ENCODE results near the gene NOTCH2. TPM values are rescaled to one million over a fixed set of nuclear protein-coding genes. Genes with fewer than 3 reads are reported as not detected.

NOTCH2 gene
- total RNA-seq, 1 donor from 2014 or later: 142 TPM

DNA sequence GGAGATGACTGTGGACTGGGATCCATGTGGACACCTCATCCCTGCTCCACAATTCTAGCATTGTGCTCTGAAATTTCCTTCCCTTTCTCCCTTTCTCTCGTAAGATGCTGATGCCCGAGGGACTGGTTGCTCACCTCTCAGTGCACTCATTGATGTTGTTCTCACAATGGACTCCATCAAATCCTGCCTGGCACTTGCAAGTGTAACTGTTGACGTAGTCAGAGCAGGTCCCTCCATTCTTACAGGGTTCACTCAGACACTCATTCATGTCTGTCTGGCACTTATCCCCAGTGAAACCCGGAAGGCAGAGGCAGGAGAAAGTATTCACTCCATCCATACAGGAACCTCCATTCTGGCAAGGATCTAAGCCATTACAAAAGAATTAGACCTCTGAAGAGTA is 128.1 kb downstream of the NOTCH2 start:
- Mint-ChIP-seq H3K4me1 (ENCODE audit: unreplicated experiment) (no peaks in the 10 kb centered on the region), H3K9me3 (no peaks in the 10 kb centered on the region), H3K4me3 (no peak overlapping the region), H3K27ac (no peak overlapping the region), H3K36me3 (peaks cover 42% of the 10 kb centered on the region), H3K27me3 (no peaks in the 10 kb centered on the region)
- no peak for TF ChIP-seq CTCF (conservative IDR thresholded peaks at IDR 0.05)
- no peak for DNase-seq (ENCODE audit: extremely low spot score, unreplicated experiment)

DNA sequence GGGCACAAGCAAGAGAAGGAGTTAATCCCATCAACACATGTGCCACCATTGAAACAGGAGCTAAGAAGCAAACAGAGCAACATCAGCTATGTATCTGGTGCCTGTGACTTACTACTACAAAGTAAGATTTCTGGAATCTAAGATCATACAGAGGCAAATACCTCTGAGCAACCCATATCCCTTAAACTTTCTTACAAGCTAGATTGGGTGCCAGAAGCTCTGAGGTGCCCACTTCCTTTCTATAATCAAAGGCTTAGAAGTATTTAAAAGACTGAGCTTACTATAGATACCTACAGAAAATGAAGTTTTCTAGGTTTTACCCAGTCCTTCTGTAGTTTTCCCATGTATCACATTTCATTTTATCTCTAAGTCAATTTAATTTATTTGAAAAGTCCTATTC is 128.8 kb downstream of the NOTCH2 start:
- no peak overlapping the region for H3K4me3 Mint-ChIP-seq
- H3K9me3 Mint-ChIP-seq: no peaks in the 10 kb centered on the region
- no peaks in the 10 kb centered on the region for H3K4me1 Mint-ChIP-seq (ENCODE audit: unreplicated experiment)
- H3K27me3 Mint-ChIP-seq: no peaks in the 10 kb centered on the region
- no peak for DNase-seq (ENCODE audit: extremely low spot score, unreplicated experiment)
- H3K27ac Mint-ChIP-seq: no peak overlapping the region
- TF ChIP-seq CTCF (conservative IDR thresholded peaks at IDR 0.05): no peak
- H3K36me3 Mint-ChIP-seq: peaks cover 47% of the 10 kb centered on the region

GRCh38 chr1:119937198-119937597 is 132.3 kb downstream of the NOTCH2 start:
- Mint-ChIP-seq H3K4me1 (ENCODE audit: unreplicated experiment) (no peaks in the 10 kb centered on the region), H3K27ac (no peak overlapping the region), H3K9me3 (peaks cover 16% of the 10 kb centered on the region), H3K27me3 (no peaks in the 10 kb centered on the region), H3K36me3 (peaks cover 66% of the 10 kb centered on the region), H3K4me3 (no peak overlapping the region)
- no peak for TF ChIP-seq CTCF (conservative IDR thresholded peaks at IDR 0.05)
- no peak for DNase-seq (ENCODE audit: extremely low spot score, unreplicated experiment)

DNA sequence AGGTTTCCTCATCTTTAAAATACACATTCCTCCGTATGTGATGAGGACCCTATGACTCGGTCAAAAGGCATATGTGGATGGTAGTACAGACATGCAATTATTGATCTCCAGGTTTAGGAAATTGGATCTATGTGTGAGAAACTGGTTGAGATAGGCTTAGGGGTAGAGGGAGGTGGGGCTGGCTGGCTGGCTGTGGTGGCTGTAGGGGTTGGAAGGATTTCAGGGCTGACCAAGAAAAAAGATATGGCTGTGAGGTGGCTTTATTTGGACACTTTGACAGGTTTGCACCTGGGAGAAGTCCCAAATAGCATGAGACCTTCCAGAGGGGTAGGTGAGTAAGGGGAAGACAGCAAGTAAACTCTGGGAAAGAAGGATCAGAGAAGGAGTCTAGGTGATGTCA is 133.5 kb downstream of the NOTCH2 start:
- Mint-ChIP-seq H3K27ac (no peak overlapping the region), H3K27me3 (no peaks in the 10 kb centered on the region), H3K36me3 (peaks cover 57% of the 10 kb centered on the region), H3K4me1 (ENCODE audit: unreplicated experiment) (no peaks in the 10 kb centered on the region), H3K9me3 (peaks cover 16% of the 10 kb centered on the region), H3K4me3 (no peak overlapping the region)
- no peak for DNase-seq (ENCODE audit: extremely low spot score, unreplicated experiment)
- TF ChIP-seq CTCF (conservative IDR thresholded peaks at IDR 0.05): no peak

- TF ChIP-seq CTCF (conservative IDR thresholded peaks at IDR 0.05): no peak
- H3K4me1 Mint-ChIP-seq (ENCODE audit: unreplicated experiment): no peaks in the 10 kb centered on the region
- H3K27me3 Mint-ChIP-seq: no peaks in the 10 kb centered on the region
- peaks cover 54% of the 10 kb centered on the region for H3K36me3 Mint-ChIP-seq
- H3K9me3 Mint-ChIP-seq: peaks cover 16% of the 10 kb centered on the region
- no peak overlapping the region for H3K4me3 Mint-ChIP-seq
- no peak for DNase-seq (ENCODE audit: extremely low spot score, unreplicated experiment)
- H3K27ac Mint-ChIP-seq: no peak overlapping the region
Observed at GRCh38 chr1:119935373-119935772, 134.1 kb downstream of the NOTCH2 start.

- no peaks in the 10 kb centered on the region for H3K27me3 Mint-ChIP-seq
- peaks cover 52% of the 10 kb centered on the region for H3K36me3 Mint-ChIP-seq
- no peak overlapping the region for H3K4me3 Mint-ChIP-seq
- peaks cover 16% of the 10 kb centered on the region for H3K9me3 Mint-ChIP-seq
- no peak for TF ChIP-seq CTCF (conservative IDR thresholded peaks at IDR 0.05)
- no peak for DNase-seq (ENCODE audit: extremely low spot score, unreplicated experiment)
- H3K27ac Mint-ChIP-seq: no peak overlapping the region
- H3K4me1 Mint-ChIP-seq (ENCODE audit: unreplicated experiment): no peaks in the 10 kb centered on the region
Observed at GRCh38 chr1:119933397-119933796, 136.1 kb downstream of the NOTCH2 start.
